Neural crest cell (in vitro differentiated cells): Measurements from ENCODE around the gene SENP2. TPM values are rescaled to one million over a fixed set of nuclear protein-coding genes. Genes with fewer than 3 reads are reported as not detected.
"Not testable (repeated sequence)": the region's sequence is repeated elsewhere in the genome, so short reads cannot be mapped to it uniquely, and the experiment has no call there.

Experiments
- DNase-seq: peaks from one replicate; pipeline ENCODE4 v3.0.0; 2021; ENCODE audit warnings: low read depth, mixed read lengths, low spot score
- H3K27ac Mint-ChIP-seq: one replicate; pipeline ENCODE4 v1.8.0; 2021; ENCODE audit warnings: mild to moderate bottlenecking, mixed read lengths; ENCODE audit not compliant: unreplicated experiment
- H3K27me3 Mint-ChIP-seq: 2 replicates; pipeline ENCODE4 v1.8.0; 2021; ENCODE audit warnings: low read depth, mild to moderate bottlenecking, mixed read lengths
- H3K36me3 Mint-ChIP-seq: 2 replicates; pipeline ENCODE4 v1.8.0; 2021; ENCODE audit warnings: low read depth, mild to moderate bottlenecking, mixed read lengths
- H3K4me1 Mint-ChIP-seq: 2 replicates; pipeline ENCODE4 v1.8.0; 2021; ENCODE audit warnings: mixed read lengths
- H3K4me3 Mint-ChIP-seq: one replicate; pipeline ENCODE4 v1.8.0; 2021; ENCODE audit warnings: mild to moderate bottlenecking, mixed read lengths
- H3K9me3 Mint-ChIP-seq: 2 replicates; pipeline ENCODE4 v1.8.0; 2021; ENCODE audit warnings: mixed read lengths
- total RNA-seq: library from RNA; stranded (reverse); gene quantifications from 2 replicates; pipeline ENCODE4 v1.2.1, GENCODE V29; 2021
- TF ChIP-seq, protein P1 (sequence below): fragments of 200-600 bp; sonication (generic); conservative IDR thresholded peaks from 2 replicates; pipeline ENCODE4 v1.5.0; 2021; ENCODE audit warnings: antibody characterized with exemption, mild to moderate bottlenecking

SENP2 gene
- total RNA-seq, 1 donor from 2014 or later, result 46.7 TPM

- no peak overlapping the region for H3K4me3 Mint-ChIP-seq
- H3K27me3 Mint-ChIP-seq, result no peaks in the 10 kb centered on the region
- peaks cover 5% of the 10 kb centered on the region for H3K4me1 Mint-ChIP-seq
- H3K27ac Mint-ChIP-seq, result no peak overlapping the region
- DNase-seq, result no peak
- H3K9me3 Mint-ChIP-seq, result no peaks in the 10 kb centered on the region
- TF ChIP-seq, protein P1, sequence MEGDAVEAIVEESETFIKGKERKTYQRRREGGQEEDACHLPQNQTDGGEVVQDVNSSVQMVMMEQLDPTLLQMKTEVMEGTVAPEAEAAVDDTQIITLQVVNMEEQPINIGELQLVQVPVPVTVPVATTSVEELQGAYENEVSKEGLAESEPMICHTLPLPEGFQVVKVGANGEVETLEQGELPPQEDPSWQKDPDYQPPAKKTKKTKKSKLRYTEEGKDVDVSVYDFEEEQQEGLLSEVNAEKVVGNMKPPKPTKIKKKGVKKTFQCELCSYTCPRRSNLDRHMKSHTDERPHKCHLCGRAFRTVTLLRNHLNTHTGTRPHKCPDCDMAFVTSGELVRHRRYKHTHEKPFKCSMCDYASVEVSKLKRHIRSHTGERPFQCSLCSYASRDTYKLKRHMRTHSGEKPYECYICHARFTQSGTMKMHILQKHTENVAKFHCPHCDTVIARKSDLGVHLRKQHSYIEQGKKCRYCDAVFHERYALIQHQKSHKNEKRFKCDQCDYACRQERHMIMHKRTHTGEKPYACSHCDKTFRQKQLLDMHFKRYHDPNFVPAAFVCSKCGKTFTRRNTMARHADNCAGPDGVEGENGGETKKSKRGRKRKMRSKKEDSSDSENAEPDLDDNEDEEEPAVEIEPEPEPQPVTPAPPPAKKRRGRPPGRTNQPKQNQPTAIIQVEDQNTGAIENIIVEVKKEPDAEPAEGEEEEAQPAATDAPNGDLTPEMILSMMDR, result no peak
- no peaks in the 10 kb centered on the region for H3K36me3 Mint-ChIP-seq
Observed at GRCh38 chr3:185549651-185550111, 36.4 kb upstream of the SENP2 start.

GRCh38 chr3:185552358-185552877, 33.7 kb upstream of the SENP2 start, which contains the start of gene LIPH:
LIPH (minus strand) TSS chr3:185552588; CDS start chr3:185552471, 117 bp downstream.
- no peaks in the 10 kb centered on the region for H3K36me3 Mint-ChIP-seq
- TF ChIP-seq, protein P1, result no peak
- H3K9me3 Mint-ChIP-seq, result no peaks in the 10 kb centered on the region
- no peak within 1 kb of the TSS for H3K4me3 Mint-ChIP-seq
- no peak within 1 kb of the TSS for H3K27ac Mint-ChIP-seq
- no peak for DNase-seq
- H3K27me3 Mint-ChIP-seq, result no peaks in the 10 kb centered on the region
- peaks cover 5% of the 10 kb centered on the region for H3K4me1 Mint-ChIP-seq

- Mint-ChIP-seq H3K27me3 (peaks cover 16% of the 10 kb centered on the region), H3K9me3 (no peaks in the 10 kb centered on the region), H3K27ac (no peak overlapping the region), H3K4me1 (peaks cover 13% of the 10 kb centered on the region), H3K4me3 (no peak overlapping the region), H3K36me3 (no peaks in the 10 kb centered on the region)
- TF ChIP-seq, protein P1, result no peak
- no peak for DNase-seq
Observed at GRCh38 chr3:185555101-185555501, 31.0 kb upstream of the SENP2 start.

DNA sequence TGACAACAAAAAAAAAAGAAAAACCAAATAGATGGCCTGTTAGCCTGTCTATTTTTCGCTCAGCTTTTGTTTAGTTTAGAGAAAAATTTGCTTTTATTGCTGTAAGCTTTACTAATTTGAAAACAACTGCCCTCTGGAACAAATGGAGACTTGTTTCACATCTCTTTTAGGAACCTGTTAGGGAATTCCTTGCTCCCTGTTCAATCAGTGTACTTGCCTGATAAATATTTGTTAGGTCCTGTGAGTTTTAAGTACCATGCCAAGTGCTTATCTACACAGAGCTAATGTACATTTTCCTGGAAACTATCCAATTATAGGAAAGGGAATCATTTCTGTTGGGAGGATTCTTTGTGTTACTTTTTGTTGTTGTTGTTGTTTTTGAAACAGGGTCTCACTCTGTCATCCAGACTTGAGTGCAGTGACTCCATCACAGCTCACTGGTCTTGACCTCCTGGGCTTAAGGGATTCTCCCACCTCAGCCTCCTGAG, 30.2 kb upstream of the SENP2 start:
- Mint-ChIP-seq H3K4me1 (peaks cover 13% of the 10 kb centered on the region), H3K4me3 (no peak overlapping the region), H3K27me3 (peaks cover 24% of the 10 kb centered on the region), H3K9me3 (no peaks in the 10 kb centered on the region), H3K27ac (no peak overlapping the region), H3K36me3 (no peaks in the 10 kb centered on the region)
- TF ChIP-seq, protein P1, result no peak
- DNase-seq, result no peak

DNA sequence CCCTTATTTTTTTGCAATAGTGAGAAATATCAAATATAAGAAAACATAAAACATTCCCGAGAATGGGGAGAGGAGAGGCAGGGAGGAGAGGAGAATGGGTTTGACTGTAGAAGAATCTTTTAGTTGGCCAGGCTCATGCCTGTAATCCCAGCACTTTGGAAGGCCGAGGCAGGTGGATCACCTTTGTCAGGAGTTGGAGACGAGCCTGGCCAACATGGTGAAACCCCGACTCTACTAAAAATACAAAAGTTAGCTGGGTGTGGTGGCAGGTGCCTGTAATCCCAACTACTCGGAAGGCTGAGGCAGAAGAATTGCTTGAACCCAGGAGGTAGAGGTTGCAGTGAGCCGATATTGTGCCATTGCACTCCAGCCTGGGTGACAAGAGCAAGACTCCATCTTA, 29.5 kb upstream of the SENP2 start:
- Mint-ChIP-seq H3K4me1 (peaks cover 13% of the 10 kb centered on the region), H3K27me3 (peaks cover 29% of the 10 kb centered on the region)
- H3K36me3 Mint-ChIP-seq, H3K27ac Mint-ChIP-seq, H3K9me3 Mint-ChIP-seq, H3K4me3 Mint-ChIP-seq, DNase-seq: not testable (repeated sequence)

GRCh38 chr3:185558395-185558794, 27.7 kb upstream of the SENP2 start:
- TF ChIP-seq, protein P1, result no peak
- no peak overlapping the region for H3K27ac Mint-ChIP-seq

More at GRCh38 chr3:185558395-185558794, 27.7 kb upstream of the SENP2 start:
- Mint-ChIP-seq H3K36me3 (no peaks in the 10 kb centered on the region), H3K27me3 (peaks cover 38% of the 10 kb centered on the region), H3K4me1 (peaks cover 8% of the 10 kb centered on the region), H3K9me3 (no peaks in the 10 kb centered on the region), H3K4me3 (no peak overlapping the region)
- DNase-seq, result no peak
